GM10266 (cell line): ENCODE results near the gene EYS.

Experiments
- DNase-seq: peaks from one replicate; pipeline ENCODE4 v3.0.0; 2012; ENCODE audit errors: extremely low spot score
- TF ChIP-seq, protein P1 (sequence below): IDR thresholded peaks from 2 replicates; pipeline ENCODE4 v1.5.1; 2012; ENCODE audit warnings: mild to moderate bottlenecking, low read depth; ENCODE audit not compliant: control insufficient read depth, insufficient read depth; ENCODE audit errors: missing control alignments

Gene EYS

DNA sequence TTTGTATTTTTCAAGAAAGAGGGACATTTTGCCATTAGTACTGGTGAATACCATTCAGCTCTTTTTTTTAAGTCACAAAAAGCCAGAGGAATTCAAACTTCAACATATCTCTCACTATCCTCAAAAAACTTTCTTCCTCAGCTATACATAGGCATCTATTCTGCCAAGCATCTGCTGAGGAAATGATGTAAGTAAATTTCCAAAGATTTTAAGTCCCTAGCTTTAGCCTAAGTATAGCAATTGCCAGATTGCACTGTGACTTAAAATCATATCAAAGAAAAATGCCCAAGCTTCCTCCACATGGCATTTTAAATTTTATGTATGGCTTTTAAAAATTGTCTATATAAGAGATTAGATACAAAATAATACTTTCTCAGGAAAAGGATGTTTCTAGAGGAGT lies 237.4 kb downstream of the EYS start:
- TF ChIP-seq, protein P1, sequence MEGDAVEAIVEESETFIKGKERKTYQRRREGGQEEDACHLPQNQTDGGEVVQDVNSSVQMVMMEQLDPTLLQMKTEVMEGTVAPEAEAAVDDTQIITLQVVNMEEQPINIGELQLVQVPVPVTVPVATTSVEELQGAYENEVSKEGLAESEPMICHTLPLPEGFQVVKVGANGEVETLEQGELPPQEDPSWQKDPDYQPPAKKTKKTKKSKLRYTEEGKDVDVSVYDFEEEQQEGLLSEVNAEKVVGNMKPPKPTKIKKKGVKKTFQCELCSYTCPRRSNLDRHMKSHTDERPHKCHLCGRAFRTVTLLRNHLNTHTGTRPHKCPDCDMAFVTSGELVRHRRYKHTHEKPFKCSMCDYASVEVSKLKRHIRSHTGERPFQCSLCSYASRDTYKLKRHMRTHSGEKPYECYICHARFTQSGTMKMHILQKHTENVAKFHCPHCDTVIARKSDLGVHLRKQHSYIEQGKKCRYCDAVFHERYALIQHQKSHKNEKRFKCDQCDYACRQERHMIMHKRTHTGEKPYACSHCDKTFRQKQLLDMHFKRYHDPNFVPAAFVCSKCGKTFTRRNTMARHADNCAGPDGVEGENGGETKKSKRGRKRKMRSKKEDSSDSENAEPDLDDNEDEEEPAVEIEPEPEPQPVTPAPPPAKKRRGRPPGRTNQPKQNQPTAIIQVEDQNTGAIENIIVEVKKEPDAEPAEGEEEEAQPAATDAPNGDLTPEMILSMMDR, result no peak
- DNase-seq, result no peak

DNA sequence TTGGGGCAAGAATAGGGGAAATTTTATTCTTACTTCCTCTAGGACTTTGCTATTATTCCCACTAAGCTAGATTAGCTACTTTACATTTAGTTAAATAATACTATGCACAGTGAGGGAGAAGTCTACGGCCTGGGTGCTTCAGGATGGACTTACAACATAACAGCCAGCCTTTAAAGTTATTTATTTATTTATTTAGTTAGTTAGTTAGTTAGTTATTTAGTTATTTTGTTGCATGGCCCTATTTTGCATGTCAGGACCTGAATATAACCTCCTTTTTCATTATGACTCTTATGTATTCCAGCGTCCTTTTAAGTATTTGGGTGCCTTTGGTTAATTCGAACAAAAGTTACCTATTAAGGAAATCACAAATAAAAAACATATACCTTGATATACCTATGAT lies 238.7 kb downstream of the EYS start:
- TF ChIP-seq, protein P1, result no peak

DNA sequence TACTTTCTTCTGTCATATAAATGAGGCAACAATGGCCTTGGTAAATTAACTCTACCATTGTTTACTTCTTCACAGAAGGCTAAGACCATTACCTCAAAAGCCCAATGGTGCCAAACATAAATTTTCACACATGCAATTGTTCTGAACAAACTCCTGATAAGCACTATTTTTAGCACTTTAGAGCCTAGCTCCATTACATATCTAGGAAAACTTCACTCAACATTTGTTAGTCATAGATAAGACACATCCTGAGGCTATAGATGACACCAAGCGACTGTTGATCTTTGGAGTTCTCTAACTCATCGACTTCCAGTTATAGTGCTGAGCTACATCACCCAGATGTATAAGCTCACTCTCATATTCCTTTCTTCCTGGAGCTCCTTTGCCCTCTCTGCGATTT lies 245.9 kb downstream of the EYS start:
- TF ChIP-seq, protein P1, result no peak

More for the DNA sequence above, 238.7 kb downstream of the EYS start:
- DNase-seq, result no peak

DNA sequence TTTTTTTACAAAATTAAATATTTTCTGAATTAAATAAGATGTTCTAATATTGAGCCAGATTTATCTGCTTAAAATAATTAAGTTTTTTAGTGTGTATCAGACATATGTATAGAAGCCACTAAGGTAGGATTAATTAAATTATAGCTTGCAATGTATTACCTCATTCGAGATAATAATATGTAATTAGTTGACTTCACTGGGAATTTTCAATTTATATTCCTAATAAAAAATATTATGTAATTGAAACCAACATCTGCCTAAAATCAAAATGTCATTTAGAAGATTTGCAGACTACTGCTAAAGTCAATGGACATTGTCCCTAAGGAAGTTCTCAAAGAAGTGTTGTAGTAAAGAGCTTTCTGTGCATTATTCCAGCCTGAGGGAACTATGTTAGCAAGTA lies 254.7 kb downstream of the EYS start:
- no peak for DNase-seq
- TF ChIP-seq, protein P1, result no peak

More for the DNA sequence above, 245.9 kb downstream of the EYS start:
- DNase-seq, result no peak

DNA sequence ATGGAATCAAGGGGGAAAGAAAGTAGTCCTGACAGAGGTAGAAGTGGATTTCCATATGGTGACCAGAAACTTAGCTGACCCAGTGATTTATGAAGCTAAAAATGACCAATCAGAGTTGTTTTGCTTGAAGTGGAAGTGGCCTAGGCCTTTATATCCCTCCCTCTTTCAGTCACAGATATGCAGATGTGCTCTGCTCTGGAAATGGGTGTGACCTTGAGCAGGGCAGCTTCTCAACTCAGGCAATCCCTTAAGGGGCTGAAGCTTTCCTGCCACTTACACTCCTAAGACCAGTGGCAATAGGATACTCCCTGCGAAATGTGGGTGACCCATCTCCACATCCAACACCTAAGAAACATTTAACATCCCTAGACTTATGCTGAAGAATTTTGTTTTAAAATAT lies 256.6 kb downstream of the EYS start:
- TF ChIP-seq, protein P1, result no peak

DNA sequence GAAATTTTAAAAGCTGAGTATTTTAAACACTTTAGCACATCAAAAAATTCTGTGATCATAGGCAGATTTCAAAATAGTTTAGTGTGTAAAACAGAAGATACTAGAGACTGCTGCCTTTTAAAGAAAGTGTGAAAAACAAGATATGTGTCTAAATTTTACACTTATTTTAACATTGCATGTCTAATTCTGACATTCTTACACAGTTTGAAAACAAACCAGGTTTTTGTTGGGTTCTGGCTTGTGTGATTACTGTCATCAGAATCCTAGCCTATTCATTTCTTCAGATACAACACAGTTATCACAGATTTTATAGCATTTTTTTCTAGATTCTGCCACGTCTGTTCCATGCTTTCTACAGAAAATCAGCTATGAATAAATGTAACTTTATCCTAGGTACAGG lies 257.1 kb downstream of the EYS start:
- TF ChIP-seq, protein P1, result no peak

More for the DNA sequence above, 256.6 kb downstream of the EYS start:
- no peak for DNase-seq

DNA sequence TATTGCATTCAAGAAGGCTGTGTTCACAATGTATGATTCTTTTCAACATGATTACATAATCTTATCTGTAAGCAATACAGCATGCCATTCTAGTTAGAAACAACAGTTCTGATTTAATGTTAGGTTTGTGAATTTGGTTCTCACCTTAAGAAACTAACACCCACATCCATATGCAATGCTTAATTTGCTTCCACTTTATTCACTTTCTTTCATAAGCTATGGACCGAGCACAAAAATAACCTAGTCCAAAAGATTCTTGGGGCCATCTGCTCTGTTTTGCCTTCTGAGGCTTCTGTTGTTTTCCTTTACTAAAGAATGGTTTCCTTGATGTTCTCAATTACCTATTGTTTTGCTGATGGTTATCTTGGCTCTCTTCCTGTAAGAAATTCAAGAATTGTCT lies 258.2 kb downstream of the EYS start:
- TF ChIP-seq, protein P1, result no peak
- no peak for DNase-seq

More for the DNA sequence above, 257.1 kb downstream of the EYS start:
- no peak for DNase-seq
